ENCODE results near the gene TRABD2B. TPM values are rescaled to one million over a fixed set of nuclear protein-coding genes. Genes with fewer than 3 reads are reported as not detected.

Gene TRABD2B
- total and polyA plus RNA-seq, 2 of the 13 experiments (the other 11 are each of a cell fraction or from before 2014, with no cell fraction given), result 0.04 TPM; not detected in 1

DNA sequence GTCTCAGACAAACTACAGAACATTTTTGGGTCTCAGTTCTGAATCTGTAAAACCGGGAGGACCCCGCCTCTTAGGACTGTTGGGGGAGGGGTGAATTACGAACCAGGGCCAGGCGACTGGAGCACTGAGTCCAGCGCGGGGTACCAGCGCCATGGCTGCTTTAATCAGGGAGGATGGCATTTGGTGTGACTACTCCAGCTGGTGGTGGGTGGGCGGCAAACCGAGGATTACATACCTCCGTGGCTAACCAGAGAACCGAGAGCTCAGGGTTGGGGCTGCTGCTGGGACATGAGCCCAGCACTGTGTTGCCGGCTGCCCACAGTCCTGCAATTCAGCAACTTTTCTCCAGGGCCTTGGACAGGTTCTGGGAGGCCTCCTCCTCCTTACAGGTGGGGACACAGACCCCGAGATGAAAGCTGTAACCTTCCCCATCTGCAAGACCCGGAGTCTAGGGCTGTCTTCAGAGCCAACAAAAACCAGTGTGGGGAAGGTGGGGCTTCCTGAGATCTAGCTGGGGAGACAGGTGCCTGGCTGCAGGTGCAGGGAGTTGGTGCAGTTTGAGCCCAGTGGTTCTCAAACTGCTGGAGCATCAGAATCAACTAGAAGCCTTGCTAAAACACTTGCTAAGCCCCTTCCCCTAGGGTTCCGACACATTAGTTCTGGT, 285.9 kb downstream of the TRABD2B start:
- BruUV-seq (replicated peaks), result no TSS peak
- H3K4me1 ChIP-seq (ENCODE audit: insufficient read depth, low read length), result peaks cover 20% of the 10 kb centered on the region
- H3K4me3 ChIP-seq (replicated peaks in 1 of 3; ENCODE audit: insufficient read depth in 1 of 3, low read depth in 2 of 3, low read length in 3 of 3), result no peak overlapping the region
- no peaks in the 10 kb centered on the region for H3K36me3 ChIP-seq (replicated peaks in 1 of 2; ENCODE audit: control insufficient read depth in 1 of 2, insufficient read depth in 2 of 2, low read length in 2 of 2)
- no peak overlapping the region for H3K27ac ChIP-seq (ENCODE audit: extremely low read length, insufficient read depth, low read length)
- H2AFZ ChIP-seq (ENCODE audit: low read length), result no peak overlapping the region
- 29% methylated on average over 4 of the region's 15 CpGs for WGBS (ENCODE audit: low lambda C conversion rate)
- in situ Hi-C loops (cut with HindIII; ENCODE audit: extremely low pct_ligation_motif_present, low pct_unique_long_range_greater_than_20kb) (loop anchor here (5.0 to 25.0 kb wide), 3 partner anchors 184 to 524 kb away; partner anchors contain the start of gene PDZK1IP1), intact Hi-C loops (cut with micrococcal nuclease; ENCODE audit: unreplicated experiment) (no loop called here)
- CTCF ChIA-PET (ENCODE audit: low intra/inter-chr PET ratio, low total read pairs), result interaction anchor here (0.7 to 2.5 kb wide), 4 partner anchors 182 to 323 kb away, joined by 3 to 34 read pairs (median 5); partner anchors contain the start of gene FOXD2
- no peaks in the 10 kb centered on the region for H3K9me3 ChIP-seq (ENCODE audit: low read length)
- ATAC-seq, result no peak
- no peak overlapping the region for H3K4me2 ChIP-seq (ENCODE audit: low read depth, low read length)
- no peak for TF ChIP-seq ZNF10 (CRISPR knock-in tag; IDR thresholded peaks at IDR 0.05; ENCODE audit: borderline replicate concordance, low read depth)
- TF ChIP-seq ELF1 (CRISPR knock-in tag; IDR thresholded peaks at IDR 0.05), result no peak
- TF ChIP-seq ZNF589 (CRISPR knock-in tag; conservative IDR thresholded peaks at IDR 0.05), result no peak
- TF ChIP-seq ZNF225 (CRISPR knock-in tag; IDR thresholded peaks at IDR 0.05), result no peak
- TF ChIP-seq, protein P1, sequence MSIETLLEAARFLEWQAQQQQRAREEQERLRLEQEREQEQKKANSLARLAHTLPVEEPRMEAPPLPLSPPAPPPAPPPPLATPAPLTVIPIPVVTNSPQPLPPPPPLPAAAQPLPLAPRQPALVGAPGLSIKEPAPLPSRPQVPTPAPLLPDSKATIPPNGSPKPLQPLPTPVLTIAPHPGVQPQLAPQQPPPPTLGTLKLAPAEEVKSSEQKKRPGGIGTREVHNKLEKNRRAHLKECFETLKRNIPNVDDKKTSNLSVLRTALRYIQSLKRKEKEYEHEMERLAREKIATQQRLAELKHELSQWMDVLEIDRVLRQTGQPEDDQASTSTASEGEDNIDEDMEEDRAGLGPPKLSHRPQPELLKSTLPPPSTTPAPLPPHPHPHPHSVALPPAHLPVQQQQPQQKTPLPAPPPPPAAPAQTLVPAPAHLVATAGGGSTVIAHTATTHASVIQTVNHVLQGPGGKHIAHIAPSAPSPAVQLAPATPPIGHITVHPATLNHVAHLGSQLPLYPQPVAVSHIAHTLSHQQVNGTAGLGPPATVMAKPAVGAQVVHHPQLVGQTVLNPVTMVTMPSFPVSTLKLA (IDR thresholded peaks at IDR 0.05), result no peak
- TF ChIP-seq ZNF552 (CRISPR knock-in tag; IDR thresholded peaks at IDR 0.05; ENCODE audit: borderline replicate concordance), result no peak
- TF ChIP-seq, protein P2, sequence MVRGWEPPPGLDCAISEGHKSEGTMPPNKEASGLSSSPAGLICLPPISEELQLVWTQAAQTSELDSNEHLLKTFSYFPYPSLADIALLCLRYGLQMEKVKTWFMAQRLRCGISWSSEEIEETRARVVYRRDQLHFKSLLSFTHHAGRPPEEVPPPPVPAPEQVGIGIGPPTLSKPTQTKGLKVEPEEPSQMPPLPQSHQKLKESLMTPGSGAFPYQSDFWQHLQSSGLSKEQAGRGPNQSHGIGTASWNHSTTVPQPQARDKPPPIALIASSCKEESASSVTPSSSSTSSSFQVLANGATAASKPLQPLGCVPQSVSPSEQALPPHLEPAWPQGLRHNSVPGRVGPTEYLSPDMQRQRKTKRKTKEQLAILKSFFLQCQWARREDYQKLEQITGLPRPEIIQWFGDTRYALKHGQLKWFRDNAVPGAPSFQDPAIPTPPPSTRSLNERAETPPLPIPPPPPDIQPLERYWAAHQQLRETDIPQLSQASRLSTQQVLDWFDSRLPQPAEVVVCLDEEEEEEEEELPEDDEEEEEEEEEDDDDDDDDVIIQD (CRISPR knock-in tag; IDR thresholded peaks at IDR 0.05; ENCODE audit: low read depth), result no peak
- TF ChIP-seq ZBTB1 (CRISPR knock-in tag; IDR thresholded peaks at IDR 0.05; ENCODE audit: borderline replicate concordance), result no peak
- TF ChIP-seq, protein P3, sequence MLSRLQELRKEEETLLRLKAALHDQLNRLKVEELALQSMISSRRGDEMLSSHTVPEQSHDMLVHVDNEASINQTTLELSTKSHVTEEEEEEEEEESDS (CRISPR knock-in tag; IDR thresholded peaks at IDR 0.05; ENCODE audit: borderline replicate concordance), result no peak
- TF ChIP-seq NBN (conservative IDR thresholded peaks at IDR 0.05), result no peak
- H4K20me1 ChIP-seq (ENCODE audit: insufficient read depth, low read length), result no peaks in the 10 kb centered on the region
- H3K9ac ChIP-seq (ENCODE audit: insufficient read depth, low read depth, low read length), result no peak overlapping the region
- FAIRE-seq, result no peak
- POLR2A ChIA-PET, result interaction anchor here (1.1 kb wide), 1 partner anchor 274 kb away, joined by 4 read pairs; the partner anchor contains the start of gene FOXD2
- H3K27me3 ChIP-seq (ENCODE audit: control insufficient read depth in 1 of 2, insufficient read depth in 2 of 2, low read length in 2 of 2), result peaks cover 14 to 62% of the 10 kb centered on the region in 2 experiments
- no peak for DNase-seq (ENCODE audit: low spot score)
- H3K79me2 ChIP-seq (ENCODE audit: insufficient read depth, low read length), result no peaks in the 10 kb centered on the region

Other genes with a start within 250 kb of the TRABD2B start
- 12.5 and 42.0 TPM in 2 replicates for gene SLC5A9, start 225.3 kb upstream of the TRABD2B start, total RNA-seq (2016; rRNA removed; fragmentation: Illumina TruSeq; extraction: Trizol)
- 65.0 and 66.4 TPM in 2 replicates for gene SLC5A9, start 225.3 kb upstream of the TRABD2B start, polyA plus RNA-seq (2011; rRNA removed)